NK-92 (cell line): ENCODE data around the gene METRNL.

Experiments used
- DNase-seq: peaks from one replicate; lab custom pipeline; 2025; ENCODE audit not compliant: unreplicated experiment; lab: John Stamatoyannopoulos, UW

The METRNL gene

DNA sequence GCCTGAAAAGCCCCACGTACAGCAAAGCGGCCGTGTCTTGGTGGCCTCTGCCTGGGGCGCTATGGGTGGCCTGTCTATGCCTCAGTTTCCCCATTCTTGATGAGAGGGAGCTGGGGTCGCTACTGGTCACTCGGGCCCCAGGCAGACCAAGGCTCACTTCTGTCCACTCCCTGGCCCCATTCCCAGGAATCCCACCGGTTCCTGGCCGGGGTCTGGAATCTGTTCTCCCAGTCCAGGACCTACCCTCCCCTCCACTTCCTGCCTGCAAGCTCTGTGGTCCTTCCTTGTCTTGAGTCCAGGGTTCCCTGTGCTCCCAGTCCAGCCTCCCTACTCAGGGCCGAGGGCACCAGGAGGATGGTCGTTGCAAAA, 24.5 kb downstream of the METRNL start:
- DNase-seq, result no peak

DNA sequence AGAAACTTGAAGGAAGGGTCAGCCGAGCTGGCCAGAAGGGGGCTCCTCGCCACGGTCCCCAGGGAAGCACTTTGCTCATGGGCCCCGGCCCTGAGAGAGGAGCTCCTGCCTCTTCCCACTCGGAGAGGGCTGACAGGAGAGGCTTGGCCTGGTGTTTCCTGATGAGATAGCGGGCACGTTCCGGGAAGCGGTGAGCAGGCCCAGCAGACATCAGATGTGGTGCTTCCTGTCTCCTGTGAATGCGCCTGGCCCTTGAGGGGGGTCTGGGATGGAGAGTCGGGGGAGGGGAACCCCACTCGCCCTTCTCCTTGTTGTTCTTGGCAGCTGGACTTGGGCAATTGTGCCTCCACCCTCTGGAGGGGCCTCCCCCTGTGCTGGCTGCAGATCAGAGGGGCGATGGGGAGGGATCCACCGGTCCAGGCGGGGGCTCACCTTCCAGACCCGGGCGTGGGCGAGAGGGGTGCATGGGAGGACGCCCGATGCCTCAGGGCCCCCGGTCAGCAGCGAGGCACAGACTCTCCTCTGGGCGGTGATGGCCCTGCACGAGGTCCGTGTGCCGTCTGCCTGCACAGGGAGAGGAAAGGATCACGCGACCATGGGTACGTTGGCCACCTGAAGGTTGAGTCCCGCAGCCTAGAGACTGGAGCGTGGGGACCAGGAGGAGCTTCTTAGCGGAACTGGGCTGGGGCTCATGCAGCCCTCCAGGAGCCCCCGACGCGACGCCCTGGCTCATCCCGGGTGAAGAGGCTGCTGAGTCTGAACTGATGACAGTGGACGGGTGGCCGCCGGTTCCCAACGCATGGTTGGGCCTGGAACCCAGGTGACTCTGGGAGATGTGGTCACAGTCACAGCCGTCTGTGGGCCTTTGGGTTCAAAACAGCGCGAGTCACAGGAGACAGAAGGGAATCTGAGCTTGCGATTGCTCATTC, 25.4 kb downstream of the METRNL start:
- DNase-seq, result no peak

DNA sequence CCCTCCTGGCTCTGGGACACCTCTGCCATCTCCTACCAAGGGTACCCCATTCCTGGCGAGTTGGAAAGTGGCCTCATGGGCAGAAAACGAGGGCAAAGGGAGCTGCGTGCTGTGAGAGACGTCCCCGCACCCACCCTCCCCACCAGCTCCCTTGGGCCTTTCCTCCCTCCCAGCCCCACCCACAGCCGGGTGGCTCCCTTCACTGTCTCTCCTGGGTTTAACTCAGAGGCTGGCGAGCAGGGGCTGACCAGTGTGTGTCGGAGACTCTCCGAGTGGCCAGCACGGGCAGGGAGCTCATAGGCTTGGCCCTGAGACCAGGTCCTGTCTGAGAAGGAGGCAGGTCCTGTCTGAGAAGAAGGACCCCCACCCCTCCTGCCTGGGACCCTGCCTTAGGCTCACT, 26.1 kb downstream of the METRNL start:
- no peak for DNase-seq

DNA sequence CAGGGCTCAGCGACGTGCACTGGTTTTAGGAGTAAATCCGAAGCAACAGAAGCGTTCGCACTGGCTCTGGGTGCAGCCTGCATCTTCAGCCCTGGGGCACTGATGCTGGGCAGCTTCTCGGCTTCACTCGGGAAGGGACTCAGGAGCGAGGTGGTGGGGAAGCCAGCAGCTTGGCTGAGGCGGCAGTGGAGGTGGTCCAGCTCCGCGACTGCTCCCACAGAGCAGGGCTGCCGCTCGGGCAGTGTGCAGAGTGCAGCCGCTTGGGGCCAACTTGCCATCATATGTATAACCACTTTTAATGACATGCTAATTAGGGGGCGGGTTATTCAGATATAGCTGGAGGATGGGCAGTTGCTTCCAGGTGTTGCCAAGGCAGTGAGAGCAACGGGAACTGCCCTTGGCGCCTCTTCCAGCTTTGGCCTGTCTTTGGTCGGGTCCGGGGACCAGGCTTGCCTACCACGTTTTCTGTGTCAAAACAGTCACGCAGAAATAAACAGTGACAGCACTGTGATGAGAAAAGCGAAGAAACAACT, 26.7 kb downstream of the METRNL start:
- DNase-seq, result no peak

GRCh38 chr17:83106913-83107655, 27.7 kb downstream of the METRNL start:
- DNase-seq, result no peak

GRCh38 chr17:83107656-83108048, 28.2 kb downstream of the METRNL start:
- no peak for DNase-seq

DNA sequence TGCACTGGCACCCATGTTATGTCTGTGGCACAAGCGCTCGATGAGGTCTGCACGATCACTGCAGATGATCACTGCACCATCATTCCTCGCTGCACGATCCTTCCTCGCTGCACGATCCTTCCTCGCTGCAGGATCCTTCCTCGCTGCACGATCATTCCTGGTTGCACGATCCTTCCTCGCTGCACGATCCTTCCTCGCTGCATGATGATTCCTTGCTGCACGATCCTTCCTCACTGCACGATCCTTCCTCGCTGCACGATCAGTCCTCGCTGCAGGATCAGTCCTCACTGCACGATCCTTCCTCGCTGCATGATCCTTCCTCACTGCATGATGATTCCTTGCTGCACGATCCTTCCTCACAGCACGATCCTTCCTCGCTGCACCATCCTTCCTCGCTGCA, 29.3 kb downstream of the METRNL start:
- no peak for DNase-seq

DNA sequence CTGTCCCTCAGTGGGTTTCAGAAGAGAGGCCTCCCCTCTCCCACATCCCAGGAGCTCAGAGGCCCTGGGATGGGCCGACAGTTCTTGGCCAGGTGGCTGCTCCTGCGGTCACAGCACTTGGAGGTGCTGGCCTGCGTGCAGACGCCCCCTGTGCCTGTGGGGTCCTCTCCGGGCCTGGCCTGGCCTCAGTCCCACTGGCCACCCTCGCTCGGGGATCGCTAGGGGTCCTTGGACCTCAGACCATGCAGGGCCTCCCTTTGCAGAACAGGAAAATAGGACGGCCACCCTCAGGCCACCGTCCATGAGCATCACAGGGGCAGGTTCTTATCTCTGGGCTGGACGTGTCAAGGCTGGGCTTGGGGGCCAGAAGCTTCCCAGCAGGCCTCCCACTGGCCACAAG, 30.0 kb downstream of the METRNL start:
- no peak for DNase-seq

DNA sequence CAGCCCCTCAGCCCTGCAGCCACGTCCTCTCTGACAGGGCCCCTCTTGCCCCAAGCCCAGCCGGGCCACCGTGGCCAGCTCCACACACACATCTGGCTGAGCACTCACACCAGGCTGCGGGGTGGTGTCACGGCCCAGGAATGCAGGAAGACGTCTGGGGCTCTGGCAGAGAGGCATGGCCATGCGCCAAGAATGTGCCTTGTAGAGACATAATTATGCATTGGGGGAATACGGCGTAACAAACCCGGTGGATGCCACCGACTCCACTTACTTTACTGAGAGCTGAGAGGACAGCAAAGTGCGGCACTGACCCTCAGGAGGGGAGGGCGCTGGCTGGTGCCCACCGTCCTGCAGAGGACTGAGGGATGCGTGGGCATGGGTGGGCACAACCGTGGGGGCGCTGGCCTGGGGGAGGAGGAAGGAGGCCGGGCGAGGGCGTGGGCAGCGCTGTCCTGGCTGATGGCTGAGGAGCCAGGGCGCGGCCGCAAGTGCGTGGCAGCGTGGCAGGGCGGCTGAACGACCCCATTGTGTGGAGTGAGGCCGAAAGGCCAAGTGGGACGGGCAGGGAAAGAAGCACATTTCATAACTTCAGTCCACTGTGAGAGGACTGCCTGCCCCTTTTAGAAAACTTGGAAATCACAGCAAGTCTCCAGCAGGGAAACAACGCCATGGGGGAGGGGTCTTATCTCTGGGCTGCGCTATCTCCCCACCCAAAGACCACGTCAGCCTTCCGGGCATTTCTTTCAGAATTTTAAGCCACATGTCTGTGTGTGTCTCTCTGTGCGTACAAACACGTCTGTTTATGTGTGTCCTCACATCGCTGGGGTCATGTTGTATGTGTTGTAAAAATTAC, 30.6 kb downstream of the METRNL start:
- no peak for DNase-seq

DNA sequence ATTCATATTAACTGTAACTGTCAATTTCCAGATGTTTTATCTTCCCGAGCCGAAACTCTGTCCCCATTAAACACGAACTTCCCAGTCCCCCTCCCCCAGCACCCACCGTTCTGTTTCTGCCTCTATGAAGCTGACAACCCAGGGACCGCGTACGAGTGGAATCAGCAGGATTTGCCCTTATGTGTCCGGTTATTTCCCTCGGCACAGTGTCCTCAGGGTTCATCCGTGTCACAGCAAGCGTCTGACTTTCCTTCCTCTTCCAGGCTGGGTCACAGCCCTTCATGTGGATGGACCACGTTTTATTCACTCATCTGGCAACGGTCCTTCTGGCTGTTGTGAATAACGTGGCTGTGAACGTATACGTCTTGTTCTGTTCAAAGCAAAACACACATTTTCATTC, 31.3 kb downstream of the METRNL start:
- DNase-seq, result no peak

GRCh38 chr17:83111516-83112282, 32.3 kb downstream of the METRNL start:
- DNase-seq, result no peak

GRCh38 chr17:83113381-83113780, 34.0 kb downstream of the METRNL start:
- no peak for DNase-seq

DNA sequence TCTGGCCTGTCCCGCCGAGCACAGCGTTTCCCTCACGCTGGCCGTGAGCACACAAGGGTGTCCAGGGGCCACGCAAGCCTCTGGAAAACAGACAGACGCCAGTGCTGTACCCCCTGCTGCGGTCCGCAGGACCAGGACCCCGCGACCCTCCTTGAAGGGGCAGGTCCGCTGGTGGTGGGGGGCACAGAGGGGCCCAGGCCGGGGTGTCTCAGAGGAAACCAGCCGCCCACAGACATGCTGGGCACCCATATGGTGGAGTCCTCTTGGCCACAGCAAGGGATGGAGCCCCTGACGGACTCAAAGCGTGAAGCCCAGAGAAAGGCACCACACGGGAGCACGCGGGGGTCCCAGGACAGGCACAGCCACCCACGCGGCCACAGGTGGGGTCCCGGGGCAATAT, 34.4 kb downstream of the METRNL start:
- DNase-seq, result no peak

DNA sequence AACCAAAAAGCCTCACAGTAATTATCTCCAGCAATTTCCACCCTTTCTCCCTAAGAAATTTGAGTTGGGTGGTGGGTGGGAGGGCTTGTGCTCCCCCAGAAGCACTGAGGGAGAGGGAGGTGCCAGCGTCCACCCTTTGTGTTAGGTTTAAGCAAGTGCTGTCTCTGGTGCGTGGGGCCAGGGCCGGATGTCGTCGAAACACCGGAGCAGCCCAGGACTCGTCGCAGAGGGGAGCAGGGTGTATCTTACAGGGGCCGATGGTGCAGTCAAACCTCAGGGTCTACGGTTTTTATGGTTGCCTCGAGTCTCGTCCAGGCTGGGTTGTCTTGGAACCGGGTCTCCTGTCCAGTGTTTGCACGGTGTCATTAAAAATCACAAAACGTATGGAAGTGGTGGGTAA, 35.3 kb downstream of the METRNL start:
- no peak for DNase-seq

- DNase-seq, result no peak
Measured at GRCh38 chr17:83115202-83115651, 35.8 kb downstream of the METRNL start.

GRCh38 chr17:83115832-83116231, 36.4 kb downstream of the METRNL start:
- DNase-seq, result no peak

- DNase-seq, result no peak
Measured at GRCh38 chr17:83116311-83116771, 36.9 kb downstream of the METRNL start.

GRCh38 chr17:83116783-83117555, 37.6 kb downstream of the METRNL start:
- DNase-seq, result no peak

- no peak for DNase-seq
Measured at GRCh38 chr17:83117583-83117982, 38.2 kb downstream of the METRNL start.
